Ovary (tissue), 3 donors: ENCODE measurements around the gene MAOB.

Experiments
- POLR2A ChIP-seq: fragments of 450-650 bp; IDR thresholded peaks from one replicate; pipeline ENCODE4 v1.6.1; 2017; ENCODE audit warnings: antibody characterized with exemption, mild to moderate bottlenecking, moderate library complexity
- TF ChIP-seq, protein P1 (sequence below), 3 donors: fragments of 450-650 bp in 2 of 3; fragments of 200-600 bp in 1 of 3; IDR thresholded peaks; one replicate each; pipeline versions ENCODE4 v1.5.1 to v1.8.0; 2016 to 2022; ENCODE audit warnings: antibody characterized with exemption in 3 of 3, mild to moderate bottlenecking in 1 of 3
- donor health status: DM: no; HTN: no; CAD: no.

- TF ChIP-seq, protein P1, sequence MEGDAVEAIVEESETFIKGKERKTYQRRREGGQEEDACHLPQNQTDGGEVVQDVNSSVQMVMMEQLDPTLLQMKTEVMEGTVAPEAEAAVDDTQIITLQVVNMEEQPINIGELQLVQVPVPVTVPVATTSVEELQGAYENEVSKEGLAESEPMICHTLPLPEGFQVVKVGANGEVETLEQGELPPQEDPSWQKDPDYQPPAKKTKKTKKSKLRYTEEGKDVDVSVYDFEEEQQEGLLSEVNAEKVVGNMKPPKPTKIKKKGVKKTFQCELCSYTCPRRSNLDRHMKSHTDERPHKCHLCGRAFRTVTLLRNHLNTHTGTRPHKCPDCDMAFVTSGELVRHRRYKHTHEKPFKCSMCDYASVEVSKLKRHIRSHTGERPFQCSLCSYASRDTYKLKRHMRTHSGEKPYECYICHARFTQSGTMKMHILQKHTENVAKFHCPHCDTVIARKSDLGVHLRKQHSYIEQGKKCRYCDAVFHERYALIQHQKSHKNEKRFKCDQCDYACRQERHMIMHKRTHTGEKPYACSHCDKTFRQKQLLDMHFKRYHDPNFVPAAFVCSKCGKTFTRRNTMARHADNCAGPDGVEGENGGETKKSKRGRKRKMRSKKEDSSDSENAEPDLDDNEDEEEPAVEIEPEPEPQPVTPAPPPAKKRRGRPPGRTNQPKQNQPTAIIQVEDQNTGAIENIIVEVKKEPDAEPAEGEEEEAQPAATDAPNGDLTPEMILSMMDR (IDR thresholded peaks at IDR 0.05): no peak
- TF ChIP-seq POLR2A: no peak
Observed at GRCh38 chrX:43747476-43747875, 134.8 kb downstream of the MAOB start.
